Measurements from ENCODE around the gene SLC22A23. TPM values are rescaled to one million over a fixed set of nuclear protein-coding genes. Genes with fewer than 3 reads are reported as not detected.

SLC22A23 gene
- total RNA-seq, 1 experiment from 2014 or later = 5.7 TPM

DNA sequence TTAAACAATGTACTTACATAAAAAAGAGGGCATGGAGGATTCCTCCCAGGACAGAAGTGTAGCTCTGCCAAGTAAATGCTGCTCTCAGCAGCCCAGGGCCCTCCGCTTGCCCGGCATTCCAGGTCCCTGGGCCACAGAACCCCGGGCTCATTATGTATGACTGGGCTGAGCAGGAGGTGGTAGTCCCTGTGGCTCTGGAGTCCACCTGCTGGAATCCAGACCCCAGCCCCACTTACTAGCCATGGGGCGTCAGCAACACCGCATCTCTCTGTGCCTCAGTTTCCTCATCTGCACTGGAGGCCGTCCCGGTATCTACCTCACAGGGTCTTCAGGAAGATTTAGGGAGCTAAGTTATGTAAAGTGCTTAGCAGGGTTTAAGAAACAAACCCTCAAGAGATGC, 142.7 kb downstream of the SLC22A23 start:
- no peaks in the 10 kb centered on the region for H3K9me2 ChIP-seq (replicated peaks; ENCODE audit: low read length)
- no peaks in the 10 kb centered on the region for H3F3A ChIP-seq (ENCODE audit: low read length, unreplicated experiment)
- no peak overlapping the region for H3K27ac ChIP-seq (ENCODE audit: low read length)
- no peak overlapping the region for H2AFZ ChIP-seq (ENCODE audit: low read length)
- CTCF ChIA-PET = no interaction called here
- ATAC-seq (no peak), DNase-seq (no peak)
- H3K27me3 ChIP-seq (ENCODE audit: low read length) = no peaks in the 10 kb centered on the region
- peaks cover 9% of the 10 kb centered on the region; the same call in 1 of the 2 replicates for H3K4me1 ChIP-seq (ENCODE audit: insufficient read depth, low read length)
- H3K4me2 ChIP-seq (ENCODE audit: low read length) = no peak overlapping the region
- H3K4me3 ChIP-seq (ENCODE audit: low read length) = no peak overlapping the region
- POLR2A ChIA-PET (ENCODE audit: unreplicated experiment) = no interaction called here
- intact Hi-C loops (cut with micrococcal nuclease) = no loop called here
- no peaks in the 10 kb centered on the region for H3K36me3 ChIP-seq (ENCODE audit: low read depth, low read length)
- TF ChIP-seq EZH2phosphoT487 (IDR thresholded peaks at IDR 0.05; ENCODE audit: borderline replicate concordance, low read length) (no peak), EZH2 (IDR thresholded peaks at IDR 0.05; ENCODE audit: low read length, unreplicated experiment) (no peak)
- TF ChIP-seq, protein P1, sequence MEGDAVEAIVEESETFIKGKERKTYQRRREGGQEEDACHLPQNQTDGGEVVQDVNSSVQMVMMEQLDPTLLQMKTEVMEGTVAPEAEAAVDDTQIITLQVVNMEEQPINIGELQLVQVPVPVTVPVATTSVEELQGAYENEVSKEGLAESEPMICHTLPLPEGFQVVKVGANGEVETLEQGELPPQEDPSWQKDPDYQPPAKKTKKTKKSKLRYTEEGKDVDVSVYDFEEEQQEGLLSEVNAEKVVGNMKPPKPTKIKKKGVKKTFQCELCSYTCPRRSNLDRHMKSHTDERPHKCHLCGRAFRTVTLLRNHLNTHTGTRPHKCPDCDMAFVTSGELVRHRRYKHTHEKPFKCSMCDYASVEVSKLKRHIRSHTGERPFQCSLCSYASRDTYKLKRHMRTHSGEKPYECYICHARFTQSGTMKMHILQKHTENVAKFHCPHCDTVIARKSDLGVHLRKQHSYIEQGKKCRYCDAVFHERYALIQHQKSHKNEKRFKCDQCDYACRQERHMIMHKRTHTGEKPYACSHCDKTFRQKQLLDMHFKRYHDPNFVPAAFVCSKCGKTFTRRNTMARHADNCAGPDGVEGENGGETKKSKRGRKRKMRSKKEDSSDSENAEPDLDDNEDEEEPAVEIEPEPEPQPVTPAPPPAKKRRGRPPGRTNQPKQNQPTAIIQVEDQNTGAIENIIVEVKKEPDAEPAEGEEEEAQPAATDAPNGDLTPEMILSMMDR (conservative IDR thresholded peaks at IDR 0.05; ENCODE audit: low read depth, low read length) = no peak
- no peaks in the 10 kb centered on the region for H3K9me3 ChIP-seq (ENCODE audit: low read length)
- no peak overlapping the region for H3K9ac ChIP-seq (ENCODE audit: low read length)
- no TSS peak for BruUV-seq (replicated peaks)
- H3K79me2 ChIP-seq (ENCODE audit: low read length) = no peaks in the 10 kb centered on the region
- no peaks in the 10 kb centered on the region for H4K20me1 ChIP-seq (ENCODE audit: low read length)

DNA sequence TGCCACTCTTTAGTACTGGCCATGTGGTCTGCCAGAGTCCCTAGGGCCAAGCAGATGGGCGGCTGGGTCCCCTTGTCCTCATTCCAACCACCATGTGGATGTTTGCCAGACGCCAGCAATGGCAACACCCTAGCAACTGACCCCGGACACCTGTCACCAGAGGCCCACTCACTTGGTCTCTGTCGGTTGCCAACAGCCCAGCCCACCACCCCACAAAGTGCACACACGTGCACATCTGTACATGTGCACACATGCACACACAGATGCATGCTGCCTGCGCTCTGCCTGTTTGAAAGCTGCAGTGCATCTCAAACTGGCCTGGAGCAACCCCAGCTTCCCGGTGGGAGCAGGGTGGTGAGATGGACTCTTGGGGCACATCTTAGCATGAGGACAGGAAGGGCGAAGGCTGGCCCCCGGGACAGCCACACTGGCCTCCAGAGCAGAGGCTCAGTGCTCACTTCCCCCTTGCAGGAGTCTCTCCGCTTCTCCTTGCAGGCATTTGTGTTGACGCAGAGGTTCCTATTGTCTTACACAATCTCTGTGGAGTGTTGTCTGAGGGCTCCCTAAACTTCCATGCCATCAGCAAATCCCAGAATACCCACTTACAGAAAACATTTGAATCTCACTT, 144.1 kb downstream of the SLC22A23 start:
- ChIA-PET CTCF (no interaction called here), POLR2A (ENCODE audit: unreplicated experiment) (no interaction called here)
- Histone ChIP-seq H2AFZ (ENCODE audit: low read length) (no peak overlapping the region), H3K27ac (ENCODE audit: low read length) (no peak overlapping the region), H3K9me3 (ENCODE audit: low read length) (no peaks in the 10 kb centered on the region), H3K4me3 (ENCODE audit: low read length) (no peak overlapping the region), H3K27me3 (ENCODE audit: low read length) (no peaks in the 10 kb centered on the region), H4K20me1 (ENCODE audit: low read length) (no peaks in the 10 kb centered on the region), H3K9me2 (replicated peaks; ENCODE audit: low read length) (no peaks in the 10 kb centered on the region), H3K4me2 (ENCODE audit: low read length) (no peak overlapping the region), H3K9ac (ENCODE audit: low read length) (no peak overlapping the region), H3K36me3 (ENCODE audit: low read depth, low read length) (no peaks in the 10 kb centered on the region), H3K4me1 (ENCODE audit: insufficient read depth, low read length) (peaks cover 9% of the 10 kb centered on the region; the same call in 1 of the 2 replicates), H3K79me2 (ENCODE audit: low read length) (no peaks in the 10 kb centered on the region), H3F3A (ENCODE audit: low read length, unreplicated experiment) (no peaks in the 10 kb centered on the region)
- TF ChIP-seq EZH2 (IDR thresholded peaks at IDR 0.05; ENCODE audit: low read length, unreplicated experiment) = no peak
- intact Hi-C loops (cut with micrococcal nuclease) = no loop called here
- ATAC-seq = no peak
- BruUV-seq (replicated peaks) = no TSS peak
- no peak for DNase-seq

- Histone ChIP-seq H3K9me2 (replicated peaks; ENCODE audit: low read length) (no peaks in the 10 kb centered on the region), H3K4me1 (ENCODE audit: insufficient read depth, low read length) (peaks cover 9% of the 10 kb centered on the region; the same call in 1 of the 2 replicates), H4K20me1 (ENCODE audit: low read length) (no peaks in the 10 kb centered on the region), H3F3A (ENCODE audit: low read length, unreplicated experiment) (no peaks in the 10 kb centered on the region), H3K9me3 (ENCODE audit: low read length) (no peaks in the 10 kb centered on the region), H3K4me3 (ENCODE audit: low read length) (no peak overlapping the region), H3K4me2 (ENCODE audit: low read length) (no peak overlapping the region), H3K27ac (ENCODE audit: low read length) (no peak overlapping the region), H3K27me3 (ENCODE audit: low read length) (no peaks in the 10 kb centered on the region), H3K79me2 (ENCODE audit: low read length) (no peaks in the 10 kb centered on the region), H3K36me3 (ENCODE audit: low read depth, low read length) (no peaks in the 10 kb centered on the region), H2AFZ (ENCODE audit: low read length) (no peak overlapping the region), H3K9ac (ENCODE audit: low read length) (no peak overlapping the region)
- intact Hi-C loops (cut with micrococcal nuclease) = no loop called here
- DNase-seq = no peak
- ATAC-seq = no peak
- POLR2A ChIA-PET (ENCODE audit: unreplicated experiment) = no interaction called here
- BruUV-seq (replicated peaks) = no TSS peak
- CTCF ChIA-PET = no interaction called here
- TF ChIP-seq EZH2 (IDR thresholded peaks at IDR 0.05; ENCODE audit: low read length, unreplicated experiment) (no peak), EZH2phosphoT487 (IDR thresholded peaks at IDR 0.05; ENCODE audit: borderline replicate concordance, low read length) (no peak)
- TF ChIP-seq, protein P1 (conservative IDR thresholded peaks at IDR 0.05; ENCODE audit: low read depth, low read length) = no peak
These were observed 145.0 kb downstream of the SLC22A23 start for GRCh38 chr6:3311826-3312225.

Data from PC-3 (cell line).